GM23338 (cell line): ENCODE measurements around the gene ADGRB3.

Source experiments
- CREB1 ChIP-seq: fragments of 250-450 bp; sonication (Bioruptor Pico); IDR thresholded peaks from 2 replicates; pipeline ENCODE4 v1.5.0; 2020; ENCODE audit warnings: low read depth, mild to moderate bottlenecking, moderate library complexity
- EZH2 ChIP-seq: fragments of 200-600 bp; sonication (generic); IDR thresholded peaks from one replicate; pipeline ENCODE4 v1.8.0; 2017; ENCODE audit warnings: antibody characterized with exemption, mild to moderate bottlenecking, low read depth; ENCODE audit not compliant: unreplicated experiment
- EZH2phosphoT487 ChIP-seq: fragments of 200-600 bp; sonication (generic); IDR thresholded peaks from one replicate; pipeline ENCODE4 v1.8.1; 2018; ENCODE audit warnings: antibody characterized with exemption; ENCODE audit not compliant: unreplicated experiment
- JUNB ChIP-seq: IDR thresholded peaks from one replicate; pipeline ENCODE4 v1.6.1; 2016; ENCODE audit warnings: antibody characterized with exemption; ENCODE audit not compliant: unreplicated experiment
- NANOG ChIP-seq: IDR thresholded peaks from 2 replicates; pipeline ENCODE4 v1.6.1; 2016; ENCODE audit warnings: antibody characterized with exemption, borderline replicate concordance
- POLR2AphosphoS5 ChIP-seq: IDR thresholded peaks from 2 replicates; pipeline ENCODE4 v1.6.1; 2016; ENCODE audit warnings: antibody characterized with exemption, low read depth
- REST ChIP-seq: IDR thresholded peaks from one replicate; pipeline ENCODE4 v1.6.1; 2018; ENCODE audit warnings: antibody characterized with exemption; ENCODE audit not compliant: unreplicated experiment
- STAT1 ChIP-seq: IDR thresholded peaks from one replicate; pipeline ENCODE4 v1.6.1; 2016; ENCODE audit warnings: antibody characterized with exemption; ENCODE audit not compliant: unreplicated experiment
- ZNF114 ChIP-seq: fragments of 250-450 bp; sonication (Bioruptor Pico); IDR thresholded peaks from 2 replicates; pipeline ENCODE4 v1.5.0; 2020; ENCODE audit warnings: mild to moderate bottlenecking, moderate library complexity
- ZNF331 ChIP-seq: fragments of 250-450 bp; sonication (Bioruptor Pico); IDR thresholded peaks from 2 replicates; pipeline ENCODE4 v1.5.0; 2020; ENCODE audit warnings: low read depth, mild to moderate bottlenecking, moderate library complexity
- ZNF462 ChIP-seq: fragments of 250-450 bp; sonication (Bioruptor Pico); IDR thresholded peaks from 2 replicates; pipeline ENCODE4 v1.5.0; 2020; ENCODE audit warnings: mild to moderate bottlenecking, moderate library complexity
- TF ChIP-seq, protein P1 (sequence below), 2 experiments: fragments of 200-600 bp in 1 of 2; sonication (generic) in 1 of 2; conservative IDR thresholded peaks; 2 replicates each; pipeline versions ENCODE4 v1.5.1 to v1.6.1; 2016 to 2017; ENCODE audit warnings: antibody characterized with exemption in 2 of 2, low read depth in 2 of 2, mild to moderate bottlenecking in 2 of 2, moderate library complexity in 1 of 2

DNA sequence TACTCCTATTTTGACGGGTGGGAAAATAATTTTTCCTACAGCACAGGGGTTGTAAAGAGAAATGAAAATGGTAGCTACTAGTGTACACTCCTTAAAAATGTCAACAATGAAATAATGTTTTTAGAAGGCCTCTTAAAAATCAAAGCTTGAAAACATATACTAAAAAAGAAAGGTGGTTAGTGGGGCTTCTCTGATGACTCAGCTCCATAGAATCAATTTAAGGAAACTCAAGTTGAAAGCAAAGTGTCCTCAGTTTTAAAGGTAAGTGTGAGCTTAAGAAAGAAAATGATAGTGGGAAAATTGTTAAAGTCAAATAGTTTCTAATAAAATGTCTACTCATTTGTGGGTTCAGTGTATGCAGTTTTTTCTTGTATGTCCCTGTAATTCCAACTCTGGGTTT is 58.2 kb downstream of the ADGRB3 start:
- TF ChIP-seq, protein P1, sequence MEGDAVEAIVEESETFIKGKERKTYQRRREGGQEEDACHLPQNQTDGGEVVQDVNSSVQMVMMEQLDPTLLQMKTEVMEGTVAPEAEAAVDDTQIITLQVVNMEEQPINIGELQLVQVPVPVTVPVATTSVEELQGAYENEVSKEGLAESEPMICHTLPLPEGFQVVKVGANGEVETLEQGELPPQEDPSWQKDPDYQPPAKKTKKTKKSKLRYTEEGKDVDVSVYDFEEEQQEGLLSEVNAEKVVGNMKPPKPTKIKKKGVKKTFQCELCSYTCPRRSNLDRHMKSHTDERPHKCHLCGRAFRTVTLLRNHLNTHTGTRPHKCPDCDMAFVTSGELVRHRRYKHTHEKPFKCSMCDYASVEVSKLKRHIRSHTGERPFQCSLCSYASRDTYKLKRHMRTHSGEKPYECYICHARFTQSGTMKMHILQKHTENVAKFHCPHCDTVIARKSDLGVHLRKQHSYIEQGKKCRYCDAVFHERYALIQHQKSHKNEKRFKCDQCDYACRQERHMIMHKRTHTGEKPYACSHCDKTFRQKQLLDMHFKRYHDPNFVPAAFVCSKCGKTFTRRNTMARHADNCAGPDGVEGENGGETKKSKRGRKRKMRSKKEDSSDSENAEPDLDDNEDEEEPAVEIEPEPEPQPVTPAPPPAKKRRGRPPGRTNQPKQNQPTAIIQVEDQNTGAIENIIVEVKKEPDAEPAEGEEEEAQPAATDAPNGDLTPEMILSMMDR (conservative IDR thresholded peaks at IDR 0.05; ENCODE audit: low read depth in 2 of 2): no peak
- TF ChIP-seq POLR2AphosphoS5 (no peak), REST (no peak), CREB1 (CRISPR knock-in tag) (no peak), ZNF462 (CRISPR knock-in tag) (no peak), EZH2 (no peak), JUNB (no peak), NANOG (no peak), EZH2phosphoT487 (no peak), ZNF331 (no peak), STAT1 (no peak), ZNF114 (CRISPR knock-in tag) (no peak)
